ENCODE results near the gene CTNNBIP1. TPM values are rescaled to one million over a fixed set of nuclear protein-coding genes. Genes with fewer than 3 reads are reported as not detected.

The CTNNBIP1 gene
- total and polyA plus RNA-seq, 2 of the 8 experiments (the other 6 are each of a cell fraction or from before 2014, with no cell fraction given), result 40.9 to 46.6 TPM

DNA sequence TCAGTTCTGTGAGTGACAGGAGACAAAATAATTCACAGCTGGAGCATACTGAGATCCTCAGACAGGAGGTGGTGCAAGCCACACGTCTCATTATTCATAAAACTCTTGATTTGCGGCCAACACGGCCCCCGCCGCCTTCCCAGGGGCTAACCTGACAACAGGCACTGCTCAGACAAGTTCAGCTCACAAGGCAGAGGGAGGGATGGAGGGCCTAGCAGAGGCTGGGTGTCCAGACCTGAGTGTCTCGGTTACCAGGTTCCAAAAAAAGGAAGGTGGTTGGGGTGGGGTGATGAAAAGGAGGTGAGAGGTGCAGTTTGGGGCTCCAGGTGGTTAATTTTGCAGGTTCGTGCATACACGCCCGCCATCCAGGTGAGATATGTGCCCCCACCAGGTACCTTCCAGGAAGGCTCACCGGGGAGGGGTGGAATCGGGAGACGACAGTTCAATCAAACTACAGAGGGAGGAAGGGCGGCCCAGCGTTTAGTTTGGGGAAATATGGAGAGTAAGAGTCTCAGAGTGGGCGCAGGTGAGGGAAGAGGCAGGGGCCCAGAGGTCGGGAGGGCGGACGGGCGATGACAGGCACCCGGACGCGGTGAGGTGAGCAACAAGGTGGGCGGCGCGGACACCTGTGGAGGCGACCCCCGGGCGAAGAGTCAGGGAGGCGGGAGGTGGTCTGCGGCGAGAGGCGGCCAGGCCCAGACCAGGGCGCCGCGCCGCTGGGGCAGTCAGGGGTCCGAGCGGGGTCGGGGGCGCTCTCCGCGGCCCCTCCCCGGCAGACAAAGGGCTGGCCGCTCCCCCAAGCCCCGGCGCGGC lies 629 bp downstream of the CTNNBIP1 start (continued):
- no peak for TF ChIP-seq BRCA1 (IDR thresholded peaks at IDR 0.05; ENCODE audit: low read depth, low read length)
